Brain microvascular endothelial cell (primary cell): ENCODE measurements around the gene AUTS2.

Experiments used
- DNase-seq: peaks from one replicate; pipeline ENCODE4 v3.0.0-alpha.2; 2020
- H3K27ac ChIP-seq: fragments of 250-450 bp; sonication (Bioruptor Pico); 2 replicates; pipeline ENCODE4 v1.5.1; 2020; ENCODE audit warnings: mild to moderate bottlenecking, moderate library complexity
- H3K27me3 ChIP-seq: fragments of 250-450 bp; sonication (Bioruptor Pico); replicated peaks from 2 replicates; pipeline ENCODE4 v1.5.1; 2020; ENCODE audit warnings: mild to moderate bottlenecking
- H3K36me3 ChIP-seq: fragments of 250-450 bp; sonication (Bioruptor Pico); replicated peaks from 2 replicates; pipeline ENCODE4 v1.5.1; 2020; ENCODE audit warnings: mild to moderate bottlenecking
- H3K4me3 ChIP-seq: 2 replicates; pipeline ENCODE4 v1.5.1; 2011; ENCODE audit warnings: low read depth, mild to moderate bottlenecking, control low read depth, low read length, moderate library complexity
- CTCF ChIP-seq: IDR thresholded peaks from 2 replicates; pipeline ENCODE4 v1.5.1; 2011; ENCODE audit warnings: low read depth, mild to moderate bottlenecking, moderate library complexity, low read length, control low read depth, inconsistent platforms; ENCODE audit errors: missing control alignments
- in situ Hi-C: cut with HindIII; loops from 2 replicates; pipeline ENCODE4 v1.10.0; 2017; ENCODE audit warnings: low sequenced_read_pairs, low pct_ligation_motif_present

The AUTS2 gene

GRCh38 chr7:69982197-69982596, 383.9 kb downstream of the AUTS2 start:
- Histone ChIP-seq H3K27ac (no peak overlapping the region), H3K4me3 (no peak overlapping the region), H3K36me3 (no peaks in the 10 kb centered on the region), H3K27me3 (no peaks in the 10 kb centered on the region)
- TF ChIP-seq CTCF, result no peak
- in situ Hi-C loops, result no loop called here
- peak; percentile 5 for DNase-seq

- in situ Hi-C loops, result no loop called here
- Histone ChIP-seq H3K27me3 (no peaks in the 10 kb centered on the region), H3K36me3 (no peaks in the 10 kb centered on the region), H3K4me3 (no peak overlapping the region), H3K27ac (no peak overlapping the region)
- no peak for DNase-seq
- TF ChIP-seq CTCF, result no peak
These were observed 391.3 kb downstream of the AUTS2 start for GRCh38 chr7:69989551-69989950.

DNA sequence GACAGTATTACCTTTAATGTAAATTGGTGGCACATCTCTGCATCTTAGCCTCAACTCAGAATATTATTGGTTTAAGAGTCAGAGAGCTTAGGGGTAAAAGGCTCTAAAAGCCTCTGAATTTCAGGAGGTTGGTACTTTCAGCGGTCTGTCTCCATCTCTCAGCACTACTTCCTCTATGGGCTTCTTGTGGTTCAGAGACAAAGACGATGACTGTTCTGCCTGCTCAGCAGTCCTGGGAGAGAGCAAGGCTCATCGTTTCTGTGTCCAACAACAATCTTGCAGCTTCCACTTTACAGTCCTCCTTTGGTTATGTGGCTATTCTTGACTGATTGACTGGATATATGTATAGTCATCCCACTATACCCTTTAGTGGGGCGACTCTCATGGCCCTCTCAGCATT, 394.7 kb downstream of the AUTS2 start:
- Histone ChIP-seq H3K4me3 (no peak overlapping the region), H3K27me3 (no peaks in the 10 kb centered on the region), H3K27ac (no peak overlapping the region), H3K36me3 (no peaks in the 10 kb centered on the region)
- no peak for DNase-seq
- in situ Hi-C loops, result no loop called here
- no peak for TF ChIP-seq CTCF

DNA sequence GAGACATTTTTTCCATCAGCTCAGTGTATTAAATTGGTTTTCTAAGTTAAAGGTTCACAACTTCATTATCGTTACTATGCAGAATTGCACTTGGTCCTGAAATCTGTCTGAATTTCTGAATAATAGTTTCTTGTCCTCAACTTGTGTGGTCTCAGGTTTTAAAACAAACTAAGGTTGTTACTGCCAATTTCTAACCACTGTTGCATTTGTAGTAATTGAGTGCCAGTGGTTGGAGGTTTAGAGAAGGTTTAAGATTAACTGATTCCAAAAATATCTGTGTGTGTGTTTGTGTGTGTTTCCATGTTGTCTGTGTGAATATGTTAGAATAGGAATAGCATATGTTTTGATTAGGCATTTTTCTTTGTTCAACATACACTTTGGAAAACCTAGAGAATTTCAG, 395.9 kb downstream of the AUTS2 start:
- TF ChIP-seq CTCF, result no peak
- H3K4me3 ChIP-seq, result no peak overlapping the region
- H3K36me3 ChIP-seq, result no peaks in the 10 kb centered on the region
- no peak for DNase-seq
- in situ Hi-C loops, result no loop called here
- no peak overlapping the region for H3K27ac ChIP-seq
- no peaks in the 10 kb centered on the region for H3K27me3 ChIP-seq

- no peak for DNase-seq
- in situ Hi-C loops, result no loop called here
- Histone ChIP-seq H3K27ac (no peak overlapping the region), H3K27me3 (no peaks in the 10 kb centered on the region), H3K4me3 (no peak overlapping the region), H3K36me3 (no peaks in the 10 kb centered on the region)
- TF ChIP-seq CTCF, result no peak
These were observed 396.7 kb downstream of the AUTS2 start for GRCh38 chr7:69994886-69995542.

DNA sequence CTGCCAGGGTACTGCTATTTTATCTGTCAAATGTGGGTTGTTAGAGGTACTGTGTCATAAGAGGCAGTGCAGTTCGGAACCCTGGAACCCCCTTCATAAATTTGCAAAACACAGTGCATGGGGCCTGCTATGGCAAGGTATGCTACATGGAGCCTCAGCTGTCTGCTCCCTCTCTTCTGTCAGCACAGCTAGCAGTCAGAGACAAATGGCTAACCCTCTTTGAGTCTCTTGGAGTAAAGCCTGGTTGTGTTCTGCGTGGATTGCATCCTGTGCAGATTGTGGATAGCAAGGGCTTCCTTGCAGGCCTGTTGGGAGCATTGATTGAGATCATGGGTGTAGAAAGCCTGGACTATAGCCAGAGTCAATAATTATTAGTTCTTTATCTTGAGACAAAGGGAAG, 397.8 kb downstream of the AUTS2 start:
- H3K27ac ChIP-seq, result no peak overlapping the region
- TF ChIP-seq CTCF, result no peak
- DNase-seq, result no peak
- in situ Hi-C loops, result no loop called here
- no peaks in the 10 kb centered on the region for H3K36me3 ChIP-seq
- no peaks in the 10 kb centered on the region for H3K27me3 ChIP-seq
- H3K4me3 ChIP-seq, result no peak overlapping the region
